H1 (cell line): Measurements from ENCODE around the gene TBC1D22A. TPM values are rescaled to one million over a fixed set of nuclear protein-coding genes. Genes with fewer than 3 reads are reported as not detected.

ENCODE experiments used
- RFX5 ChIP-seq: IDR thresholded peaks from 2 replicates; pipeline ENCODE4 v1.6.1; 2011; ENCODE audit warnings: low read depth, low read length, improper control_type of control experiment, borderline replicate concordance
- TBP ChIP-seq: IDR thresholded peaks from 2 replicates; pipeline ENCODE4 v1.6.1; 2011; ENCODE audit warnings: low read depth, low read length, improper control_type of control experiment
- polyA plus RNA-seq, 7 experiments: library from polyadenylated mRNA; depleted of rRNA in 3 of 7; stranded (reverse) in 5 of 7; unstranded in 2 of 7; fragments of >200 nt in 5 of 7; fragments of 200-250 nt in 2 of 7; gene quantifications; 1 replicate in 5 of 7; 2 replicates in 1 of 7; 4 replicates in 1 of 7; pipeline versions ENCODE4 v1.2.1 to v1.2.3, GENCODE V29; 2011 to 2013; ENCODE audit warnings: missing spikeins in 2 of 7, mixed read lengths in 2 of 7
- total RNA-seq: library from RNA; stranded (reverse); fragmentation: NEBNext Ultra II Directional; extraction: Animal tissue kit (Norgen Biotek cat#: 25700); gene quantifications from 2 replicates; pipeline ENCODE4 v1.2.1, GENCODE V29; 2021

Gene TBC1D22A
- total and polyA plus RNA-seq, 2 of the 8 experiments (the other 6 are each of a cell fraction or from before 2014, with no cell fraction given): 11.9 to 18.4 TPM

GRCh38 chr22:46971099-46971763 is 208.8 kb downstream of the TBC1D22A start (continued):
- no peak for TF ChIP-seq TBP
- no peak for TF ChIP-seq RFX5
